Neutrophil (primary cell): ENCODE results near the gene GOLGB1.
A peak's percentile ranks its signal among the peaks of the same experiment; 100 is the strongest.
"Not testable (repeated sequence)": the region's sequence is repeated elsewhere in the genome, so short reads cannot be mapped to it uniquely, and the experiment has no call there.

Experiments
- H3K27ac ChIP-seq: fragments of 200-600 bp; sonication (generic); 2 replicates; pipeline ENCODE4 v1.5.1; 2016; ENCODE audit warnings: mild to moderate bottlenecking, moderate library complexity
- H3K27me3 ChIP-seq: fragments of 200-600 bp; sonication (generic); 2 replicates; pipeline ENCODE4 v1.6.0; 2016; ENCODE audit warnings: mild to moderate bottlenecking
- H3K36me3 ChIP-seq: fragments of 200-600 bp; sonication (generic); 2 replicates; pipeline ENCODE4 v1.5.1; 2017
- H3K4me1 ChIP-seq, 2 experiments: fragments of 200-600 bp in 1 of 2; sonication (generic) in 1 of 2; 1 replicate in 1 of 2; 2 replicates in 1 of 2; pipeline versions ENCODE4 v1.5.1 to v1.6.1; 2013 to 2016; ENCODE audit warnings: low read depth in 1 of 2, low read length in 1 of 2, mild to moderate bottlenecking in 1 of 2, moderate library complexity in 1 of 2; ENCODE audit not compliant: control insufficient read depth in 1 of 2, insufficient read depth in 1 of 2
- H3K4me3 ChIP-seq, 2 experiments: fragments of 200-600 bp in 1 of 2; sonication (generic) in 1 of 2; 1 replicate in 1 of 2; 2 replicates in 1 of 2; pipeline ENCODE4 v1.5.1; 2013 to 2016; ENCODE audit warnings: low read depth in 1 of 2, low read length in 1 of 2, mild to moderate bottlenecking in 1 of 2, moderate library complexity in 1 of 2
- H3K9me3 ChIP-seq: fragments of 200-600 bp; sonication (generic); 2 replicates; pipeline ENCODE4 v1.5.1; 2016
- CTCF ChIP-seq: fragments of 200-600 bp; sonication (generic); IDR thresholded peaks from 2 replicates; pipeline ENCODE4 v1.5.1; 2016; ENCODE audit warnings: antibody characterized with exemption

GOLGB1 gene

GRCh38 chr3:121749276-121750086 is at the start of gene GOLGB1:
Gene GOLGB1 (minus strand): TSS chr3:121749741. CDS start chr3:121730971, 18,770 bp downstream.
- peak within 1 kb of the TSS; percentile 93 to 95 for H3K4me3 ChIP-seq
- peaks cover 23% of the 10 kb centered on the region in 2 experiments for H3K4me1 ChIP-seq
- H3K9me3 ChIP-seq = no peaks in the 10 kb centered on the region
- TF ChIP-seq CTCF = peak; percentile 28
- H3K36me3 ChIP-seq = no peaks in the 10 kb centered on the region
- peaks cover 28% of the 10 kb centered on the region for H3K27me3 ChIP-seq
- peak within 1 kb of the TSS; percentile 94 for H3K27ac ChIP-seq

GRCh38 chr3:121796970-121797369 is 47.4 kb upstream of the GOLGB1 start:
- no peak overlapping the region for H3K27ac ChIP-seq
- H3K4me3 ChIP-seq = no peak overlapping the region
- no peaks in the 10 kb centered on the region for H3K4me1 ChIP-seq
- H3K9me3 ChIP-seq = no peaks in the 10 kb centered on the region
- TF ChIP-seq CTCF = no peak
- no peaks in the 10 kb centered on the region for H3K27me3 ChIP-seq
- H3K36me3 ChIP-seq = peaks cover 9% of the 10 kb centered on the region

- no peaks in the 10 kb centered on the region for H3K4me1 ChIP-seq
- no peaks in the 10 kb centered on the region for H3K27me3 ChIP-seq
- no peak overlapping the region for H3K4me3 ChIP-seq
- H3K27ac ChIP-seq = no peak overlapping the region
- no peak for TF ChIP-seq CTCF
- peaks cover 11% of the 10 kb centered on the region for H3K36me3 ChIP-seq
- H3K9me3 ChIP-seq = no peaks in the 10 kb centered on the region
These were observed 44.9 kb upstream of the GOLGB1 start for GRCh38 chr3:121794264-121794983.

GRCh38 chr3:121793078-121793477 is 43.5 kb upstream of the GOLGB1 start:
- no peak for TF ChIP-seq CTCF

GRCh38 chr3:121786485-121786884 is 36.9 kb upstream of the GOLGB1 start:
- H3K27me3 ChIP-seq = no peaks in the 10 kb centered on the region
- H3K4me1 ChIP-seq = no peaks in the 10 kb centered on the region
- H3K27ac ChIP-seq = no peak overlapping the region
- no peaks in the 10 kb centered on the region for H3K9me3 ChIP-seq
- no peak for TF ChIP-seq CTCF
- H3K36me3 ChIP-seq = peaks cover 48% of the 10 kb centered on the region
- H3K4me3 ChIP-seq = no peak overlapping the region

More at GRCh38 chr3:121793078-121793477, 43.5 kb upstream of the GOLGB1 start:
- no peaks in the 10 kb centered on the region for H3K9me3 ChIP-seq
- H3K36me3 ChIP-seq = peaks cover 22% of the 10 kb centered on the region
- H3K4me3 ChIP-seq = no peak overlapping the region
- H3K27ac ChIP-seq = no peak overlapping the region
- no peaks in the 10 kb centered on the region for H3K4me1 ChIP-seq
- no peaks in the 10 kb centered on the region for H3K27me3 ChIP-seq

- not testable (repeated sequence) for H3K27ac ChIP-seq, H3K4me1 ChIP-seq, H3K27me3 ChIP-seq, H3K9me3 ChIP-seq, H3K4me3 ChIP-seq
- H3K36me3 ChIP-seq = peaks cover 50% of the 10 kb centered on the region
These were observed 33.2 kb upstream of the GOLGB1 start for GRCh38 chr3:121782784-121783183.
